Smooth muscle cell (in vitro differentiated cells): Measurements from ENCODE around the gene ZSWIM6. TPM values are rescaled to one million over a fixed set of nuclear protein-coding genes. Genes with fewer than 3 reads are reported as not detected.

Experiments
- DNase-seq: peaks from one replicate; lab custom pipeline; 2025; ENCODE audit not compliant: unreplicated experiment; lab: John Stamatoyannopoulos, UW
- H2AFZ ChIP-seq: fragments of 200-600 bp; sonication (generic); 2 replicates; pipeline ENCODE4 v1.6.0; 2016; ENCODE audit warnings: antibody characterized with exemption, low read depth, mild to moderate bottlenecking
- H3F3A ChIP-seq: fragments of 200-600 bp; sonication (generic); 2 replicates; pipeline ENCODE4 v1.6.0; 2017; ENCODE audit warnings: antibody characterized with exemption, low read depth
- H3K27ac ChIP-seq: fragments of 200-600 bp; sonication (generic); 2 replicates; pipeline ENCODE4 v1.5.1; 2016; ENCODE audit warnings: low read depth, mild to moderate bottlenecking
- H3K27me3 ChIP-seq: fragments of 200-600 bp; sonication (generic); 2 replicates; pipeline ENCODE4 v1.6.1; 2016; ENCODE audit warnings: low read depth, mild to moderate bottlenecking
- H3K36me3 ChIP-seq: fragments of 200-600 bp; sonication (generic); 2 replicates; pipeline ENCODE4 v1.5.1; 2016; ENCODE audit warnings: low read depth
- H3K4me1 ChIP-seq: fragments of 200-600 bp; sonication (generic); 2 replicates; pipeline ENCODE4 v1.5.1; 2016; ENCODE audit warnings: low read depth
- H3K4me2 ChIP-seq: fragments of 200-600 bp; sonication (generic); 2 replicates; pipeline ENCODE4 v1.6.0; 2016; ENCODE audit warnings: mild to moderate bottlenecking
- H3K4me3 ChIP-seq: fragments of 200-600 bp; sonication (generic); 2 replicates; pipeline ENCODE4 v1.5.1; 2016; ENCODE audit warnings: mild to moderate bottlenecking
- H3K79me2 ChIP-seq: fragments of 200-600 bp; sonication (generic); 2 replicates; pipeline ENCODE4 v1.6.0; 2016; ENCODE audit warnings: low read depth, mild to moderate bottlenecking
- H3K9ac ChIP-seq: fragments of 200-600 bp; sonication (generic); 2 replicates; pipeline ENCODE4 v1.6.0; 2016; ENCODE audit warnings: low read depth
- H3K9me3 ChIP-seq: fragments of 200-600 bp; sonication (generic); replicated peaks from 2 replicates; pipeline ENCODE4 v1.5.1; 2016; ENCODE audit warnings: low read depth
- H4K20me1 ChIP-seq: fragments of 200-600 bp; sonication (generic); 2 replicates; pipeline ENCODE4 v1.6.0; 2016; ENCODE audit warnings: low read depth
- WGBS: methylation state at CpG from one replicate; pipeline ENCODE4 v1.1.7; 2016; ENCODE audit warnings: low lambda C conversion rate; 5-methylcytosine and 5-hydroxymethylcytosine counted together
- polyA plus RNA-seq: library from polyadenylated mRNA; unstranded; fragments of >200 nt; fragmentation: Nextera tagmentation; extraction: Ambion mirVana; gene quantifications from 2 replicates; pipeline ENCODE4 v1.2.1, GENCODE V29; 2016
- total RNA-seq: library from RNA; depleted of rRNA; stranded (reverse); fragments of >200 nt; gene quantifications from 2 replicates; pipeline ENCODE4 v1.2.3, GENCODE V29; 2014
- TF ChIP-seq, protein P1 (sequence below): fragments of 200-600 bp; sonication (generic); IDR thresholded peaks from 2 replicates; pipeline ENCODE4 v1.5.1; 2017; ENCODE audit warnings: borderline replicate concordance, mild to moderate bottlenecking, antibody characterized with exemption; ENCODE audit not compliant: insufficient read depth, poor library complexity, severe bottlenecking

Gene ZSWIM6
- total and polyA plus RNA-seq, 2 experiments from 2014 or later = 9.1 to 25.5 TPM

DNA sequence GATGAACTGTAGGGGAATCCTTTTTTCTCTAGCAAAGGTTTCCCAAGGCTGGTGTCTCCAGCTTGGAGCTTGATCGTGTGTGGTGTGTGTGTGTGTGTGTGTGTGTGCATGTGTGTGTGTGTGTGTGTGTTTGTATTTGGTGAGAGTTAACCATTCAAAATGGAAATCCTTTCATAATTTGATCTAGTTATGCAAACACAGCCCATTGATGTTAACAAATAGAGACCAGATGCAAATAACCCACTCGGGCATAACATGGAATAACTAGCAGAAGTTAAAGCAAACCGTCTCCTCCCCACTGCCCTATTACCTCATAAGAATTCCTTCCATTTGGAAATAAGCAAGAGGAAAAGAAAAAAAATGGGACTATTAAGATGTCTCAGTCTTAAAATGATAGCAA lies 24.9 kb upstream of the ZSWIM6 start:
- Histone ChIP-seq H4K20me1 (no peaks in the 10 kb centered on the region), H3K4me3 (peak overlapping the region; percentile 3), H3F3A (peaks cover 18% of the 10 kb centered on the region), H3K9me3 (no peaks in the 10 kb centered on the region), H3K27ac (peak overlapping the region; percentile 93), H2AFZ (no peak overlapping the region), H3K36me3 (no peaks in the 10 kb centered on the region), H3K9ac (no peak overlapping the region), H3K79me2 (no peaks in the 10 kb centered on the region), H3K27me3 (no peaks in the 10 kb centered on the region), H3K4me2 (peak overlapping the region; percentile 68), H3K4me1 (peaks cover 38% of the 10 kb centered on the region)
- TF ChIP-seq, protein P1, sequence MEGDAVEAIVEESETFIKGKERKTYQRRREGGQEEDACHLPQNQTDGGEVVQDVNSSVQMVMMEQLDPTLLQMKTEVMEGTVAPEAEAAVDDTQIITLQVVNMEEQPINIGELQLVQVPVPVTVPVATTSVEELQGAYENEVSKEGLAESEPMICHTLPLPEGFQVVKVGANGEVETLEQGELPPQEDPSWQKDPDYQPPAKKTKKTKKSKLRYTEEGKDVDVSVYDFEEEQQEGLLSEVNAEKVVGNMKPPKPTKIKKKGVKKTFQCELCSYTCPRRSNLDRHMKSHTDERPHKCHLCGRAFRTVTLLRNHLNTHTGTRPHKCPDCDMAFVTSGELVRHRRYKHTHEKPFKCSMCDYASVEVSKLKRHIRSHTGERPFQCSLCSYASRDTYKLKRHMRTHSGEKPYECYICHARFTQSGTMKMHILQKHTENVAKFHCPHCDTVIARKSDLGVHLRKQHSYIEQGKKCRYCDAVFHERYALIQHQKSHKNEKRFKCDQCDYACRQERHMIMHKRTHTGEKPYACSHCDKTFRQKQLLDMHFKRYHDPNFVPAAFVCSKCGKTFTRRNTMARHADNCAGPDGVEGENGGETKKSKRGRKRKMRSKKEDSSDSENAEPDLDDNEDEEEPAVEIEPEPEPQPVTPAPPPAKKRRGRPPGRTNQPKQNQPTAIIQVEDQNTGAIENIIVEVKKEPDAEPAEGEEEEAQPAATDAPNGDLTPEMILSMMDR = no peak
- WGBS = 28% methylated on average over 3 of the region's 3 CpGs
- DNase-seq = no peak

DNA sequence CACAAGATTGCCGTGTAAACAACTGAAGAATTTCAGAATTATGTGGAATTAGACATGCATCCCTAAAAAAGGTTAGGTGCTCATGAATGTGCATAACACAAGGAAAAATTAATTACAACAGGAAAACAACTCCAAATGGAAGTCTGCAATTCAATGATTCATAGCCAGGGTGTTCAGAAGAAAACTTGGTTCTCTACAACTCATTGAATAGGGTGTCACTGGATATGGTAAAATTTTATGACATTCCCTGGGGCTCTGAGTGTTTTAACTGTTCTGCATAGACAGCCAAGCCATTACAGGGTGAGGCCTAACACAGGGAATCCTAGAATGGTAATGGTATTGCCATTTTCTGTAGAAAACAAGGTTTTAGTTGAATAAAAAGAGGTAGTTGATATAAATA lies 24.4 kb upstream of the ZSWIM6 start:
- Histone ChIP-seq H3K27ac (peak overlapping the region; percentile 93), H3K36me3 (no peaks in the 10 kb centered on the region), H3K79me2 (no peaks in the 10 kb centered on the region), H3K9ac (no peak overlapping the region), H2AFZ (no peak overlapping the region), H3K4me1 (peaks cover 34% of the 10 kb centered on the region), H3K4me3 (no peak overlapping the region), H3F3A (peaks cover 18% of the 10 kb centered on the region), H4K20me1 (no peaks in the 10 kb centered on the region), H3K9me3 (no peaks in the 10 kb centered on the region), H3K27me3 (no peaks in the 10 kb centered on the region), H3K4me2 (peak overlapping the region; percentile 68)
- TF ChIP-seq, protein P1 = no peak
- 81% methylated on average over 1 of the region's 1 CpG for WGBS
- no peak for DNase-seq

DNA sequence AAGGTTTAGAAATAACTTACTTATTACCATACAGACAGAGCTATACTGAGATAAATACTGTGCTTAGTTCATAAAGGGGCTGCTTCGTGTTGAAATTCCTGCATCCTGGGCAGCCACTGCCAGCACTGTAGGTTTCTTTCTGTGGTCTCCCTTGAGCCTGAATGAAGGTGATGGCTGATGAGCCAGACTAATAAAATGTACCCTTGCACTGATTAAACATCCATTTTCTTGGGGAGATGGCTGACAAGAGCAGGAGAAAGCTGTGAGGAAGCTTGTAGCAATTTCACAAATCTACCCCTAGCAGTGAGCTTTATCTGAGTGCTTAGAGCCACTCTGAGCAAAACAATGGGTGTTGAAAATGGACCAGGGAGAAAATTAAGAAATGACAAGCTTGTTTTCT lies 23.3 kb upstream of the ZSWIM6 start:
- Histone ChIP-seq H3K4me2 (peak overlapping the region; percentile 68), H3K79me2 (no peaks in the 10 kb centered on the region), H3K27me3 (no peaks in the 10 kb centered on the region), H2AFZ (peak overlapping the region; percentile 20), H4K20me1 (no peaks in the 10 kb centered on the region), H3K9me3 (no peaks in the 10 kb centered on the region), H3K36me3 (no peaks in the 10 kb centered on the region), H3K4me1 (peaks cover 24% of the 10 kb centered on the region), H3K9ac (peak overlapping the region; percentile 9), H3K4me3 (no peak overlapping the region), H3K27ac (peak overlapping the region; percentile 93), H3F3A (peaks cover 15% of the 10 kb centered on the region)
- TF ChIP-seq, protein P1 = no peak
- no peak for DNase-seq
- 29% methylated on average over 1 of the region's 1 CpG for WGBS

DNA sequence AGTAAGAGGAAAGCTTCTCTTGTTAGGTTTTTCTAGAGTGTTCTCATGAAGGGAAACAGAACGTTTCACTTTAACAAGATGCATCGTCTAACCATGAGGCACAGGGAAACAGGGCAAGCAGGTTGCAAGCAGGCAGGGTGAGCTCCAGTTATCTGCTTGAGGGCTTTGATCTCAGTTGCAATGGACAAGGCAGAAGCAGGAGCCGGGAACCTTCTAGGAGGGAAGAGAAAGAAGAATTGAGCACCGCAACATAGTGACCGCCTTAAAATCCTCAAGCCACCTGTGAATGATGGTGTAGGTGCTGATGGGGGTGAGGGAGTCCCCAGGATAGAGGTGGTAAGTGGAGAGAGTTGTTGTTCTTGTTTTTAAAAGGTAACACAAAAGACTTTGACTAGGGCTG lies 22.9 kb upstream of the ZSWIM6 start:
- Histone ChIP-seq H3K27ac (peak overlapping the region; percentile 93), H4K20me1 (no peaks in the 10 kb centered on the region), H3F3A (peaks cover 15% of the 10 kb centered on the region), H3K4me2 (peak overlapping the region; percentile 68), H3K4me3 (no peak overlapping the region), H3K27me3 (no peaks in the 10 kb centered on the region), H3K9ac (peak overlapping the region; percentile 9), H2AFZ (peak overlapping the region; percentile 20), H3K36me3 (no peaks in the 10 kb centered on the region), H3K4me1 (peaks cover 24% of the 10 kb centered on the region), H3K9me3 (no peaks in the 10 kb centered on the region), H3K79me2 (no peaks in the 10 kb centered on the region)
- TF ChIP-seq, protein P1 = no peak
- DNase-seq = no peak
- WGBS = 53% methylated on average over 5 of the region's 5 CpGs
